Stimulated activated effector memory CD8-positive, alpha-beta T cell treated with anti-CD3 and anti-CD28 coated beads, Interleukin-12 subunit alpha, Interleukin-12 subunit beta, amount 100 ng/mL, for 72 hours (primary cell): ENCODE results near the gene DMTF1.
"Not testable (repeated sequence)": the region's sequence is repeated elsewhere in the genome, so short reads cannot be mapped to it uniquely, and the experiment has no call there.

Experiments used
- ATAC-seq: fragments of 150-1000 bp; cut with Tn5 transposase; 2 replicates; pipeline ENCODE4 v1.10.0; 2021
- DNase-seq, 2 donors: peaks; one replicate each; pipeline ENCODE4 v3.0.0; 2021 to 2022; ENCODE audit warnings: low spot score in 2 of 2
- H3K27ac Mint-ChIP-seq: one replicate; pipeline ENCODE4 v1.8.0; 2022; ENCODE audit warnings: mild to moderate bottlenecking, mixed read lengths
- H3K36me3 Mint-ChIP-seq: one replicate; pipeline ENCODE4 v1.8.0; 2022; ENCODE audit warnings: mild to moderate bottlenecking, mixed read lengths
- H3K4me1 Mint-ChIP-seq: one replicate; pipeline ENCODE4 v1.8.0; 2022; ENCODE audit warnings: mixed read lengths
- H3K4me3 Mint-ChIP-seq: one replicate; pipeline ENCODE4 v1.8.0; 2022; ENCODE audit warnings: mild to moderate bottlenecking, mixed read lengths
- H3K9me3 Mint-ChIP-seq: one replicate; pipeline ENCODE4 v1.8.0; 2022; ENCODE audit warnings: mixed read lengths

The DMTF1 gene

DNA sequence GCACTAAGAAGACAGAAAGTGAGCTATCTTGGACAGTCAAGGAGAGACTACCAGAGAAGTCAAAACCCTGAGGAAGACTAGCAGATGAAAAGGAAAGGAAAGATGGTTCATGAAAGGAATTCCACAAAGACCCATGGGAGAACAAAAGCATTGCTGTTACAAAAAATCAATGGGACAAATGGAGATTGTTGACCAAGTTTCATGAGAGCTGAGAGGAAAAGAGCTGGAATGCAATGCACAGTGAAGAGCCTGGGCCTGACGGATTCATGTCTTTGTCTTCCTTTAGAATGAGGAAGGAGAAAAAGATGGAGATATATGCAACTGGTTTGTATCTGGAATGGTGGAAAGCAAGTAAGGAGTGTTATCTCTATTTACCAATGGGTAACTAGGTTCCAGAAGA is 50.0 kb downstream of the DMTF1 start:
- Mint-ChIP-seq H3K4me3 (no peak overlapping the region), H3K4me1 (peaks cover 50% of the 10 kb centered on the region), H3K27ac (peak overlapping the region; percentile 56), H3K36me3 (peaks cover 97% of the 10 kb centered on the region), H3K9me3 (peaks cover 8% of the 10 kb centered on the region)
- ATAC-seq, result no peak
- no peak for DNase-seq

DNA sequence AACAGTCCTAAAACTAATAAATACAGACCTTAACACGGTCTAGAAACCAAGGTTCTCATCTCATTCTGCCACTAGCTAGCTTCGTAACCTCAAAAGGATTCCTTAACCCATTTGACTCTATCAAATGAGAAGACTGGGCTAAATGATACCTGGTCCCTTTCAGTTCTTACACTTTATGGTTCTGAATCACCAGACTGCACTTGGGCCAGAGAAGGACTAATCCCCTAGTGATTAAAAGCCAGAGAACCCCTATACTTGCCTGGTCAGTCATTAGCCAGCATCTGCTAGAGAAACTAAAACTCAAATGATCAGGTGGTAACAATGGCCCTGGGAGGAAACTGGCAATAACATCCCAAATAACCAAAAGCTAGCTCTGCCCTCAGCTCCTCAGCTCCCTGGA is 50.5 kb downstream of the DMTF1 start:
- H3K4me1 Mint-ChIP-seq, result peaks cover 51% of the 10 kb centered on the region
- no peak overlapping the region for H3K4me3 Mint-ChIP-seq

DNA sequence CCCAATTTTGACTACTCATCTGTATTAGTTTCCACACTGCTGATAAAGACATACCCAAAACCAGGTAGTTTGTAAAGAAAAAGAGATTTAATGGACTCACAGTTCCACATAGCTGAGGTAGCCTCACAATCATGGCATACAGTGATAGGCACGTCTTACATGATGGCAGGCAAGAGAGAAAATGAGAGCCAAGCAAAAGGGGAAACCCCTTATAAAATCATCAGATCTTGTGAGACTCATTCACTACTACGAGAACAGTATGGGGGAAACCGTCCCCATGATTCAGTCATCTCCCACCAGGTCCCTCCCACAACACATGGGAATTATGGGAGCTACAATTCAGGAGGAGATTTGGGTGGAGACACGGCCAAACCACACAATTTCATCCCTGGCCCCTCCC is 51.7 kb downstream of the DMTF1 start:
- ATAC-seq, DNase-seq, H3K9me3 Mint-ChIP-seq, H3K4me3 Mint-ChIP-seq: not testable (repeated sequence)
- Mint-ChIP-seq H3K36me3 (peaks cover 95% of the 10 kb centered on the region), H3K27ac (peak overlapping the region; percentile 66), H3K4me1 (peaks cover 58% of the 10 kb centered on the region)

More for the DNA sequence above, 50.5 kb downstream of the DMTF1 start:
- DNase-seq, result no peak
- Mint-ChIP-seq H3K27ac (no peak overlapping the region), H3K36me3 (peaks cover 95% of the 10 kb centered on the region), H3K9me3 (peaks cover 8% of the 10 kb centered on the region)
- ATAC-seq, result no peak

DNA sequence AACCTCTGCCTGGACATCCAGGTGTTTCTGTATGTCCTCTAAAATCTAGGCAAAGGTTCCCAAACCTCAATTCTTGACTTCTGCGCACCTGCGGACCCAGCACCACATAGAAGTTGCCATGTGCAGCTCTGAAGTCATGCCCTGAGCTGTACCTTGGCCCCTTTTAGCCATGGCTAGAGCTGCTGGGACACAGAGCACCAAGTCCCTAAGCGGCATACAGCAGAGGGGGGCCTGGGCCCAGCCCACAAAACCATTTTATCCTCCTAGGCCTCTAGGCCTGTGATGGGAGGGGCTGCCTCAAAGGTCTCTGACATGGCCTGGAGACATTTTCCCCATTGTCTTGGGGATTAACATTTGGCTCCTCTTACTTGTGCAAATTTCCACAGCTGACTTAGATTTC is 52.7 kb downstream of the DMTF1 start:
- no peak for ATAC-seq
- H3K4me3 Mint-ChIP-seq, result no peak overlapping the region
- DNase-seq, result no peak
- H3K27ac Mint-ChIP-seq, result no peak overlapping the region
- H3K36me3 Mint-ChIP-seq, result peaks cover 95% of the 10 kb centered on the region
- peaks cover 58% of the 10 kb centered on the region for H3K4me1 Mint-ChIP-seq
- peaks cover 8% of the 10 kb centered on the region for H3K9me3 Mint-ChIP-seq

DNA sequence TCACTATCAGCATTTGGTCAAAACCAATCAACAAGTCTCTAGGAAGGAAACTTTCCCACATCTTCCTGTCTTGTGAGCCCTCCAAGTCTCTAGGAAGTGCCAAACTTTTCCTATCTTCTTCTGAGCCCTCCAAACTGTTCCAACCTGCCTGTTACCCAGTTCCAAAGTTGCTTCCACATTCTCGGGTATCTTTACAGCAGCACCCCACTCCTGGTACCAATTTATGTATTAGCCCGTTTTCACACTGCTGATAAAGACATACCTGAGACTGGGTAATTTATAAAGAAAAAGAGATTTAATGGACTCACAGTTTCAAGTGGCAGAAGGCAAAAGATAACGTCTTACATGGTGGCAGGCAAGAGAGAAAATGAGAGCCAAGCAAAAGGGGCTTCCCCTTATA is 53.4 kb downstream of the DMTF1 start:
- ATAC-seq, DNase-seq, H3K9me3 Mint-ChIP-seq, H3K4me3 Mint-ChIP-seq: not testable (repeated sequence)
- peaks cover 58% of the 10 kb centered on the region for H3K4me1 Mint-ChIP-seq
- peaks cover 88% of the 10 kb centered on the region for H3K36me3 Mint-ChIP-seq
- H3K27ac Mint-ChIP-seq, result peak overlapping the region; percentile 44

DNA sequence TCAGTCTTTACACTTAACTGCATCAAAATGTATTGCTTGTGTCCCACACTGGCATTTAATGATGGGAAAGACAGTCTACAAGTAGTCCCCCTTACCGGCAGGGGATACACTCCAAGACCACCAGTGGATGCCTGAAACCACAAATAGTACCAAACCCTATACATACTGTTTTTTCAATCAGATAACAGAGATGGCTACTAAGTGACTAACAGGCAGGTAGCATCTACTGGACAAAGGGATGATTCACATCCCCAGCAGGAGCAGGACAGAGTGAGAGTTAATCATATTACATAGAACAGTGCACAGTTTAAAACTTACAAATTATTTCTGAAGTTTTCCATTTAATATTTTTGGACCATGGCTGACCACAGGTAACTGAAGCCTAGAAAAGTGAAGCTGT is 54.1 kb downstream of the DMTF1 start:
- ATAC-seq, result no peak

DNA sequence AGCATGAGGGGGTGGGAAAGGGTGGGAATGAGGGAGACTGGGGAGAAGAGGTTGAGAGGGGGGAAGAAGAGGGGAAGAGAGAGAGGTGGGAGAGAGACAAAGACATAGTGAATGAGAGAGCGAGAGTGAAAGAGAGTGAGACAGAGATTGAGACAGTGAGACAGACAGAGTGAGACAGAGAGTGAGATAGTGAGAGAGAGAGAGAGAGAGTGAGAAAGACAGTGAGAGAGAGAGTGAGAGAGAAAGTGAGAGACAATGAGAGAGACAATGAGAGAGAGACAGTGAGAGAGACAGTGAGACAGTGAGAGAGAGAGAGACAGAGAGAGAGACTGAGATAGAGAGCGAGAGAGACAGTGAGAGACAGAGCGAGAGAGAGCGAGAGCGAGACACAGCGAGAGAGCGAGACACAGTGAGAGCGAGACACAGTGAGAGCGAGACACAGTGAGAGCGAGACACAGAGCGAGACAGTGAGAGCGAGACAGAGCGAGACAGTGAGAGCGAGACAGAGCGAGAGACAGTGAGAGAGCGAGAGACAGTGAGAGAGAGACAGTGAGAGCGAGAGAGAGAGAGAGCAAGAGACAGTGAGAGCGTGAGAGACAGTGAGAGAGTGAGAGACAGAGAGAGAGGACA is 57.2 kb downstream of the DMTF1 start:
- ATAC-seq, result no peak
- Mint-ChIP-seq H3K4me3 (peak overlapping the region; percentile 8), H3K9me3 (peaks cover 8% of the 10 kb centered on the region), H3K4me1 (peaks cover 84% of the 10 kb centered on the region), H3K27ac (peak overlapping the region; percentile 77), H3K36me3 (peaks cover 79% of the 10 kb centered on the region)
- no peak for DNase-seq

More for the DNA sequence above, 54.1 kb downstream of the DMTF1 start:
- Mint-ChIP-seq H3K4me1 (peaks cover 65% of the 10 kb centered on the region), H3K27ac (peak overlapping the region; percentile 44), H3K9me3 (peaks cover 8% of the 10 kb centered on the region), H3K36me3 (peaks cover 85% of the 10 kb centered on the region), H3K4me3 (no peak overlapping the region)
- DNase-seq, result no peak

DNA sequence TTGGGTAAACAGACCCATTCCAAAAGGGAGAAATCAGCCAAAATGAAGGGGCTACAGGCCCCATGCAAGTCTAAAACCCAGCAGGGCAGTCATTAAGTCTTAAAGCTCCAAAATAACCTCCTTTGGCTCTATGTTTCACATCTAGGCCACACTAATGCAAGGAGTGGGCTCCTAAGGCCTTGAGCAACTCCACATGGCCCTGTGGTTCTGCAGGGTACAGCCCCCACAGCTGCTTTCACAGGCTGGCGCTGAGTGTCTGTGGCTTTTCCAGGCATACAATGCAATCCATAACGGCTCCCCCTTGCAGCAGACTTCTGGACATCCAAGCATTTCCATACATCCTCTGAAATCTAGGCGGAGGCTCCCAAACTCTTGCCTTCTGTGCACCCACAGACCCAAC is 58.3 kb downstream of the DMTF1 start:
- H3K9me3 Mint-ChIP-seq, result peaks cover 5% of the 10 kb centered on the region
- H3K4me1 Mint-ChIP-seq, result peaks cover 83% of the 10 kb centered on the region
- no peak for ATAC-seq
- H3K27ac Mint-ChIP-seq, result peak overlapping the region; percentile 77
- DNase-seq, result no peak
- no peak overlapping the region for H3K4me3 Mint-ChIP-seq
- H3K36me3 Mint-ChIP-seq, result peaks cover 78% of the 10 kb centered on the region

DNA sequence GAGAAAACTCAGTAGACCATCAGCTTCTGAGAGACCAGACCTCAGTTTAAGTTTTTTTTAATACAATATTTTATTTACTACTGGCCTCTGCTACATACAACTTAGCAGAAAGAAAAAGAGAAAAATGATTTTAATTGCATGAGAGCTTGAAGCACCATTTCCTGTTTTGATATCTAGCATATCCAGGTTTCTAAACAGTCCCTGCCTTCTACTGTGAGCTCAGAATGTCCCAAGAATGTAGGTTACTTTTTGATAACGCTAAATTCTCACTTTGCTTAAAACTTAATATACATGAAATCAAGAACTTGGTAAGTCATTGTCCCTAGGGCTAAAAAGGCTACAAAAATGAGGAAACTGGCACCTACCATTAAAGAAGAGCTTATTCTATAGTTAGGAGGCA is 60.2 kb downstream of the DMTF1 start:
- ATAC-seq (no peak), DNase-seq (no peak)
- Mint-ChIP-seq H3K4me3 (peak overlapping the region; percentile 40), H3K9me3 (no peaks in the 10 kb centered on the region), H3K36me3 (peaks cover 83% of the 10 kb centered on the region), H3K4me1 (peaks cover 74% of the 10 kb centered on the region), H3K27ac (peak overlapping the region; percentile 61)

DNA sequence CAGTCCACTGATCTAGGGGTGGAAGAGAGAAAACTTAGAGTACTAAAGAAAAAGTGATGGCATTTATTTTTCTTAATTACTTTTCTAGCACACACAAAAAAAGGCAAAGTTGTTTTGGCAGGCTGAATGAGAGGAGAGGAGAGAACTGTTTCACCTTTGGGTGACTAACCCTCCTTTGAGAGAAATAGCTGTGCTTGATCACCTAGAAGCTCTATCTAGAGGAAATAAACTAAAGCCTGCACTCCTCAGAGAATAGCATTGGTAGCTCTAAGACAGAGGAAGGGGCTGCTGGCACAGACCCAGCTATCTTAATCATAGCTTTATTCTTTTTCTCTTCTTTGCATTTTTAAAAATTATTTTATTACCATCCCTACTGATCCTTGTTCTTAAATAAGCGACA is 61.0 kb downstream of the DMTF1 start:
- peak overlapping the region; percentile 61 for H3K27ac Mint-ChIP-seq
- H3K4me1 Mint-ChIP-seq, result peaks cover 67% of the 10 kb centered on the region
- H3K4me3 Mint-ChIP-seq, result peak overlapping the region; percentile 40
- H3K36me3 Mint-ChIP-seq, result peaks cover 80% of the 10 kb centered on the region
- no peak for DNase-seq
- ATAC-seq, result no peak
- H3K9me3 Mint-ChIP-seq, result no peaks in the 10 kb centered on the region

DNA sequence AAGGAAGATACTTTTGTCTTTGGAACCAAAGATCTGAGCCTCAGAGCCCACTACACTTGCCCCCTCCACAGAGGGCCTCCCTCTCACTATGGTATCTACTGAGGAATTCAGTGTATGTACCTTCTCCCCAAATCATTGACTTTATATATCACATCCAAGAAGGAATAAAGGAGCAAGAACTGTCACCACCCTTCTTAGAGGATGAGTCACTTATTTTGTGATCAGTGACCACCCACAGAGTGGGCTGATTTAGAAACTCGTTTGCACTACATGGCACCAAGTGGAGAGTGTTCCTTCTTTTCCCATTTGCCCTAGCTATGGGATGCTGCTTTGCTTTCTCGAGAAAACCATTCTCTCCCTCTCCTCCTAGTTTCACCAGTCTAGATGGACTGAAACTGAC is 61.6 kb downstream of the DMTF1 start:
- Mint-ChIP-seq H3K27ac (peak overlapping the region; percentile 61), H3K4me3 (peak overlapping the region; percentile 40), H3K4me1 (peaks cover 61% of the 10 kb centered on the region), H3K36me3 (peaks cover 80% of the 10 kb centered on the region), H3K9me3 (no peaks in the 10 kb centered on the region)
- DNase-seq (no peak), ATAC-seq (no peak)

DNA sequence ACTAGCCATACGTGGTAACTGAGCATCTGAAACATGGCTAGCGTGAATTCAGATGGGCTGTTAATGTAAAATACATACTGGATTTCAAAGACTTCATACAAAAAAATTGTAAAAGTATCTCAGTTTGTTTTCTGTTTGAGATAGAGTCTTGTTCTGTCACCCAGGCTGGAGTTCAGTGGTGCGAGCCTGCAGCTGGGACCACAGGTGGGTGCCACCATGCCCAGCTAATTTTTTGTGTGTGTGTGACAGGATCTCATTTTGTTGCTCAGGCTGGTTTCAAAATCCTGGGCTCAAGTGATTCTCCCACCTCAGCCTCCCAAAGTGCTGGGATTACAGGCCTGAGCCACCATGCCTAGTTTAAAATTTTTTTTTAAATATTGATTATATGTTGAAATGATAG is 62.8 kb downstream of the DMTF1 start:
- Mint-ChIP-seq H3K27ac (no peak overlapping the region), H3K36me3 (peaks cover 80% of the 10 kb centered on the region), H3K4me3 (peak overlapping the region; percentile 40), H3K9me3 (no peaks in the 10 kb centered on the region), H3K4me1 (peaks cover 55% of the 10 kb centered on the region)
- ATAC-seq (no peak), DNase-seq (no peak)

DNA sequence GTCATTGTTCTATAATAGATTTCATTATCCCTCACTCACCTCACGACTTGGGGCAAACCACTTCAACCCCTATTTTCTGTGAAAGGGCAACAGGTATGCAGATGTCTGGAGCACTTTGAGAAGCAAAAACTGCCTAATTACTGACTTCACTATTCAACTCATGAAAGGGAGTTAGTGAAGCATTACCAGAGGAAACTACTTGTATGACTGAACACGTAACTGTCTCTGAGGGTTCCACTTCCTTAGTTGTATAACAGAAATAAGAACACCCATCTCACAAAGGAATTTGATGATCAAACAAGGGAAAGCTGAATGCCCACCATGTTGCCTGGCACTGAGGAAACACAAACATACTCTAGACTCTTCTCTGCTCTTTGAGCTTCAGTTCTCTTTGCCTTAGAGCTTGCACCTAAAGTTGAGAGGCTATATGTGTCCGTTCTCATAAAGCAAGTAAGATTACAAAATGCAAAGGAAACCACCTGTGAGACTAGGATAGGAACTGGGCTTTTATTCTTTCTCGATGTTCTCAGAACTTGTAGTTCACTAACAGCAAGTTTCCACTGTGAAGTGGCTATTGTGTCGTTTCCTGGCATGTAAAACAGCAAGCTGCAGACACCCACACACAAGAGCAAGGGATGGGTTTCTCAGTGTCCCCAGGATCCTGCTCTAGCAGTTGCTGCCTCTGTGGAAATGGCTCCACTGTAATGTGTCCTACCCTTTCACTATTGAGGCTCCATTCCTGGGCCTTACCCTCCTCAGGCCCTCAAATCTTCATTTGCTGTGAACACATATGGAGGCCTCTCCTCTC is 64.7 kb downstream of the DMTF1 start:
- H3K4me1 Mint-ChIP-seq, result peaks cover 43% of the 10 kb centered on the region
- peak in 1 of 2 donors; percentile 77 for DNase-seq
- peaks cover 75% of the 10 kb centered on the region for H3K36me3 Mint-ChIP-seq
- peak overlapping the region; percentile 98 for H3K27ac Mint-ChIP-seq
- H3K4me3 Mint-ChIP-seq, result peak overlapping the region; percentile 99
- ATAC-seq, result peak; percentile 72
- no peaks in the 10 kb centered on the region for H3K9me3 Mint-ChIP-seq

DNA sequence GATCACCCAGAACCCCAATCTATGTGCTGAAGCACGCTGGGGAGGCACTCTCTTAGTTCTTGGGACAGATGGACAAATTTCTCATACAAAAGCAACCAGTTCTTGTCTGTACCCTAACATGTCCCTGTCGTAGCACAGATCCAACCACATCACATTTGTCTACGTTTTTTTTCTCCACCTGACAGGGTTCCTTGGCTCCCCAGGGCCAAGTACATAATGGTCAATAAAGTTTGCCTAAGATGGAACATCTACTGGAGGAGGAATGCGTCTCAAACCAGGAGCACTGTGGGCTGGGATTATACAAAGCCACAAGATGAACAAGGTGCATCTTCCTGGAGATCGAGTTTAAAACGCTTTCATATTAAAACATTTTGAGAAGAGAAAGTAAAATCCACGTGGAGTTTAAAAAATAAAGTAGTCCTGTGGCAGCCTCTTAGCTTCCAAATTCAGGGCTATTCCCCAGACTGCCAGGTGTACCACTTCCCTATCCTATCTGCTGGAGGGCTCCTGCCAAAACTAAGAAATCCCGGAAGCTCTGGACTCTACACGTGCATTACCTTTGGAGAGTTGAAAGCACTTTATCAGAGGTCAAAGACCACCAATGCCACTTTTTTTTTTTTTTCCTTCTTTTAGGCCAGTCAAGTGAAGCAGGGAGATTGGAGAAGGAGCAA is 65.9 kb downstream of the DMTF1 start:
- H3K9me3 Mint-ChIP-seq, result no peaks in the 10 kb centered on the region
- DNase-seq (no peak), ATAC-seq (no peak)
- peaks cover 31% of the 10 kb centered on the region for H3K4me1 Mint-ChIP-seq
- H3K4me3 Mint-ChIP-seq, result peak overlapping the region; percentile 99
- peaks cover 68% of the 10 kb centered on the region for H3K36me3 Mint-ChIP-seq
- peak overlapping the region; percentile 98 for H3K27ac Mint-ChIP-seq

DNA sequence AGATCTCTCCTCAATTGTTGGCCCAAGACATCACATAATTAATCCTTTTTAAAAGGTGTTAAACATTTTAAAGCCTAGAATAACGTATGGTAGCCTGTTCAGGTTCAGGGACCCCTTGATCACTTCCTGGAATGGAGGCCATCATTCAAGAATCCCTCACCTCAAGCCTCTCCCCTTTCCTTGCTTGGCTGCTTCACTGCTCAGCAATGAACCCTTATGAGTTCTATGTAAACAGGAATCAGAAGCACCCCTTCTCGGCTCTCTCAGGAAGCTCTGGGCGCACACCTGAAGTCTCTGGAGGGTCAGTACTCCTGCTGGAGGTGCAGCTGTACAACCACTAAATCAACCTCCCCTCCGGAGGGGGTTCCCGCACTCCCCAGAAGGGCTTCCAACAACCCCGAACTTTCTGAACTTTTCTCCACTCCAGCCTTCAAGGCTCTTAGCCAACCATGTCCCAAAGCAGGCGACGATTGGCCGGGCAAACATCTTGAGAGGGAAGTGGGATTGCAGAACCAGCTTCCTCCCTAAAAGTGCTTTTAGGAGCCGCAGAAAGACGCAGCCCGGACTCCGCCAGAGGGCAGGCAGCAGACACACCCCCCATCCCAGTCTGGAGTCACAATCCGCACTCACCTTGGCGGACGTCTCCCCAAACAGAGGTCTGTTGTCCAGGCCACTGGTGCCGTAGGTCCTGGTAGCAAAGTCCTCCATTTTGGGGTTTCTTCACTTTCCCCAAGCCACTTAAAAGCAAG is 66.7 kb downstream of the DMTF1 start:
- ATAC-seq (no peak), DNase-seq (peak in 1 of 2 donors; percentile 71)
- peak overlapping the region; percentile 99 for H3K4me3 Mint-ChIP-seq
- peak overlapping the region; percentile 98 for H3K27ac Mint-ChIP-seq
- H3K9me3 Mint-ChIP-seq, result no peaks in the 10 kb centered on the region
- peaks cover 22% of the 10 kb centered on the region for H3K4me1 Mint-ChIP-seq
- H3K36me3 Mint-ChIP-seq, result peaks cover 60% of the 10 kb centered on the region
